Measurements from ENCODE around the gene CFAP54. TPM values are rescaled to one million over a fixed set of nuclear protein-coding genes. Genes with fewer than 3 reads are reported as not detected.

Gene CFAP54
- total and polyA plus RNA-seq, 2 experiments from 2014 or later, result 0.07 to 0.76 TPM

GRCh38 chr12:96526110-96526509, 36.7 kb downstream of the CFAP54 start (continued):
- TF ChIP-seq, protein P1, sequence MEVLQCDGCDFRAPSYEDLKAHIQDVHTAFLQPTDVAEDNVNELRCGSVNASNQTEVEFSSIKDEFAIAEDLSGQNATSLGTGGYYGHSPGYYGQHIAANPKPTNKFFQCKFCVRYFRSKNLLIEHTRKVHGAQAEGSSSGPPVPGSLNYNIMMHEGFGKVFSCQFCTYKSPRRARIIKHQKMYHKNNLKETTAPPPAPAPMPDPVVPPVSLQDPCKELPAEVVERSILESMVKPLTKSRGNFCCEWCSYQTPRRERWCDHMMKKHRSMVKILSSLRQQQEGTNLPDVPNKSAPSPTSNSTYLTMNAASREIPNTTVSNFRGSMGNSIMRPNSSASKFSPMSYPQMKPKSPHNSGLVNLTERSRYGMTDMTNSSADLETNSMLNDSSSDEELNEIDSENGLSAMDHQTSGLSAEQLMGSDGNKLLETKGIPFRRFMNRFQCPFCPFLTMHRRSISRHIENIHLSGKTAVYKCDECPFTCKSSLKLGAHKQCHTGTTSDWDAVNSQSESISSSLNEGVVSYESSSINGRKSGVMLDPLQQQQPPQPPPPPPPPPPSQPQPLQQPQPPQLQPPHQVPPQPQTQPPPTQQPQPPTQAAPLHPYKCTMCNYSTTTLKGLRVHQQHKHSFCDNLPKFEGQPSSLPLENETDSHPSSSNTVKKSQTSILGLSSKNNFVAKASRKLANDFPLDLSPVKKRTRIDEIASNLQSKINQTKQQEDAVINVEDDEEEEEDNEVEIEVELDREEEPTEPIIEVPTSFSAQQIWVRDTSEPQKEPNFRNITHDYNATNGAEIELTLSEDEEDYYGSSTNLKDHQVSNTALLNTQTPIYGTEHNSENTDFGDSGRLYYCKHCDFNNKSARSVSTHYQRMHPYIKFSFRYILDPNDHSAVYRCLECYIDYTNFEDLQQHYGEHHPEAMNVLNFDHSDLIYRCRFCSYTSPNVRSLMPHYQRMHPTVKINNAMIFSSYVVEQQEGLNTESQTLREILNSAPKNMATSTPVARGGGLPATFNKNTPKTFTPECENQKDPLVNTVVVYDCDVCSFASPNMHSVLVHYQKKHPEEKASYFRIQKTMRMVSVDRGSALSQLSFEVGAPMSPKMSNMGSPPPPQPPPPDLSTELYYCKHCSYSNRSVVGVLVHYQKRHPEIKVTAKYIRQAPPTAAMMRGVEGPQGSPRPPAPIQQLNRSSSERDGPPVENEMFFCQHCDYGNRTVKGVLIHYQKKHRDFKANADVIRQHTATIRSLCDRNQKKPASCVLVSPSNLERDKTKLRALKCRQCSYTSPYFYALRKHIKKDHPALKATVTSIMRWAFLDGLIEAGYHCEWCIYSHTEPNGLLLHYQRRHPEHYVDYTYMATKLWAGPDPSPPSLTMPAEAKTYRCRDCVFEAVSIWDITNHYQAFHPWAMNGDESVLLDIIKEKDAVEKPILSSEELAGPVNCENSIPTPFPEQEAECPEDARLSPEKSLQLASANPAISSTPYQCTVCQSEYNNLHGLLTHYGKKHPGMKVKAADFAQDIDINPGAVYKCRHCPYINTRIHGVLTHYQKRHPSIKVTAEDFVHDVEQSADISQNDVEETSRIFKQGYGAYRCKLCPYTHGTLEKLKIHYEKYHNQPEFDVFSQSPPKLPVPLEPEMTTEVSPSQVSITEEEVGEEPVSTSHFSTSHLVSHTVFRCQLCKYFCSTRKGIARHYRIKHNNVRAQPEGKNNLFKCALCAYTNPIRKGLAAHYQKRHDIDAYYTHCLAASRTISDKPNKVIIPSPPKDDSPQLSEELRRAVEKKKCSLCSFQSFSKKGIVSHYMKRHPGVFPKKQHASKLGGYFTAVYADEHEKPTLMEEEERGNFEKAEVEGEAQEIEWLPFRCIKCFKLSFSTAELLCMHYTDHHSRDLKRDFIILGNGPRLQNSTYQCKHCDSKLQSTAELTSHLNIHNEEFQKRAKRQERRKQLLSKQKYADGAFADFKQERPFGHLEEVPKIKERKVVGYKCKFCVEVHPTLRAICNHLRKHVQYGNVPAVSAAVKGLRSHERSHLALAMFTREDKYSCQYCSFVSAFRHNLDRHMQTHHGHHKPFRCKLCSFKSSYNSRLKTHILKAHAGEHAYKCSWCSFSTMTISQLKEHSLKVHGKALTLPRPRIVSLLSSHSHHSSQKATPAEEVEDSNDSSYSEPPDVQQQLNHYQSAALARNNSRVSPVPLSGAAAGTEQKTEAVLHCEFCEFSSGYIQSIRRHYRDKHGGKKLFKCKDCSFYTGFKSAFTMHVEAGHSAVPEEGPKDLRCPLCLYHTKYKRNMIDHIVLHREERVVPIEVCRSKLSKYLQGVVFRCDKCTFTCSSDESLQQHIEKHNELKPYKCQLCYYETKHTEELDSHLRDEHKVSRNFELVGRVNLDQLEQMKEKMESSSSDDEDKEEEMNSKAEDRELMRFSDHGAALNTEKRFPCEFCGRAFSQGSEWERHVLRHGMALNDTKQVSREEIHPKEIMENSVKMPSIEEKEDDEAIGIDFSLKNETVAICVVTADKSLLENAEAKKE (CRISPR knock-in tag; IDR thresholded peaks at IDR 0.05), result no peak
- TF ChIP-seq STAT1 (IDR thresholded peaks at IDR 0.05; ENCODE audit: unreplicated experiment) (no peak), ZNF114 (CRISPR knock-in tag; IDR thresholded peaks at IDR 0.05) (no peak), EZH2 (IDR thresholded peaks at IDR 0.05; ENCODE audit: low read depth, unreplicated experiment) (no peak)

- Histone ChIP-seq H4K20me1 (replicated peaks; ENCODE audit: insufficient read depth) (no peaks in the 10 kb centered on the region), H3K4me3 (no peak overlapping the region), H3K4me2 (no peak overlapping the region), H3F3A (replicated peaks; ENCODE audit: low read depth) (no peaks in the 10 kb centered on the region), H3K36me3 (ENCODE audit: insufficient read depth) (no peaks in the 10 kb centered on the region), H3K27ac (ENCODE audit: low read depth) (no peak overlapping the region), H3K79me2 (replicated peaks; ENCODE audit: insufficient read depth) (no peaks in the 10 kb centered on the region), H3K27me3 (ENCODE audit: insufficient read depth) (no peaks in the 10 kb centered on the region), H3K4me1 (ENCODE audit: insufficient read depth) (no peaks in the 10 kb centered on the region), H3K9me2 (ENCODE audit: insufficient read depth) (no peaks in the 10 kb centered on the region), H2AFZ (peak overlapping the region; percentile 5; the same call in 1 of the 2 replicates)
- no peaks in the 10 kb centered on the region for H3K4me1 Mint-ChIP-seq
- H3K4me3 Mint-ChIP-seq, result no peak overlapping the region
- H3K9me3 Mint-ChIP-seq, result no peaks in the 10 kb centered on the region; the same call in 2 of the 3 replicates
- H3K27me3 Mint-ChIP-seq (ENCODE audit: insufficient read depth, low read depth, poor library complexity), result no peaks in the 10 kb centered on the region
- H3K27ac Mint-ChIP-seq, result no peak overlapping the region
- H3K36me3 Mint-ChIP-seq (ENCODE audit: low read depth), result no peaks in the 10 kb centered on the region
- DNase-seq (ENCODE audit: low spot score) (no peak), ATAC-seq (no peak)
- TF ChIP-seq ZNF114 (CRISPR knock-in tag; IDR thresholded peaks at IDR 0.05) (no peak), EZH2phosphoT487 (IDR thresholded peaks at IDR 0.05; ENCODE audit: unreplicated experiment) (no peak), ZNF331 (CRISPR knock-in tag; IDR thresholded peaks at IDR 0.05; ENCODE audit: low read depth) (no peak), ETS1 (IDR thresholded peaks at IDR 0.05) (no peak), STAT1 (IDR thresholded peaks at IDR 0.05; ENCODE audit: unreplicated experiment) (no peak), JUNB (IDR thresholded peaks at IDR 0.05; ENCODE audit: unreplicated experiment) (no peak), NANOG (IDR thresholded peaks at IDR 0.05; ENCODE audit: borderline replicate concordance) (no peak)
- TF ChIP-seq, protein P1 (CRISPR knock-in tag; IDR thresholded peaks at IDR 0.05), result no peak
Observed at GRCh38 chr12:96529912-96530311, 40.5 kb downstream of the CFAP54 start.
